ENCODE measurements around the gene SYT8.

Gene SYT8

GRCh38 chr11:1834062-1834610, 654 bp upstream of the SYT8 start:
- DNase-seq, result no peak

DNA sequence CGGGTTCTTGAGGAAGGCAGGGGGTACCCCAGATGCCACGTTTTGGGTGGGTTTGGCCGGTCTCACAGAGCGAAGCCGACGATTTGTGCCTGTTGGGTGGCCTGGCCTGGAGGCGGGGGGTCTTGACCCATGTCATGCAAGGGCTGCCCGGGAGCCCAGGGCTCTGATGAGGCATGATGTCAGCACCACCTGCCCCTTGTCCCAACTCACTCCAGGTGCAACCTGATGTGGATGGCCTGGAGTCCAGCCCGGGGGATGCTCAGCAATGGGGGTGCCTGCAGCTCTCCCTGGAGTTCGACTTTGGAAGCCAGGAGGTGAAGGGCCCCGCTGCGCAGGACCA, 851 bp downstream of the SYT8 start:
- no peak for DNase-seq

GRCh38 chr11:1836011-1836945, 1.5 kb downstream of the SYT8 start:
- DNase-seq, result no peak

- no peak for DNase-seq
These were observed 2.6 kb downstream of the SYT8 start for GRCh38 chr11:1837171-1838076.

DNA sequence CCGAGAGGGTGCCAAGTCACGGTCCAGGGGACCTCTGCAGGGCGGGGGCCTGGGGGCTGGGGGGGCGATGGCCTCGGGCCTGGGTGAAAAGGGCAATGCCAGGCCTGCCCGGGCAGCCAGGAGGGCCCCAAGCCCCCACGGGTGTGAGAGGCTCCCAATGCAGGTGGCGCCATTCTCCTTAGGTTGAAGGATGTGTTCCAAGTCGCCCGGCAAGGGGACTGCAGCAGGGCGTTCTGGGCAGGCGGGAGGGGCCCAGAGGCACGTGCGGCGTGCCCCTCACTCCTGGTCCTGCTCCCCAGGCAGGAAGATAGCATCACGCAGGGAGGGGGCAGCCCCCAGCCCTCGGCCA, 3.3 kb downstream of the SYT8 start:
- no peak for DNase-seq

DNA sequence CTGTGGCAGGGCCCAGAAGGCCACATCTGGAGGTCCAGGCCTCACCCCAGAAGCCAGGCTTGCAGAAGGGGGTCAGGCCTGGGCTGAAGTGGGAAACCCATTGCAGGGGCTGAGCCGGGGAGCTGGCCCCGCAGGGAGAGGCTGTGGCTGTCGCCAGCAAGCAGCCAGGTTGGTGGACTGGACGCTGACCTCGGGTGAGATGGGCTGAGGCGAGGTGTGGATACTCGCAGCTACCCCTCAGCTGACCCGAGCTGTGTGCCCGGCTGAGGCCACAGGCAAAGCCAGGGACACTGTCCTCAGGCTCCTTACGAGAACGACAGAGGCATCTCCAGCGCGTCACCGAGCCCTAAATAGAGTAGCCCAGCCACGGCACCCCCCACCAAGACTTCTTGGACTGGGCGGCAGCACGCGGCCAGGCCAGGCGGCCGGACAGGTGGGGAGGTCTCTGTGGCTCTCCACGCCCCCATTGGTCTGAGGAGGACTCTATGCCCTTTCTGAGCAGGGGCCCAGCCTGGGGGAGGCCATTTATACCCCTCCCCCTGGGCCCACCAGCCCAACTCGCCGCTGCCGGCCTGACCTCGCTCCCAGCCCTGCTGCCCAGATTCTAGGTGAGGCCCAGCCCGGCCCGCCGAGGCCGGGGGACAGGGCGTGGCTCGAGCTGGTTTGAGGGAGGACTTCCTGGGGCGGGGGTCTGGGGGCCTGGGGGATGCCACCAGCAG, 3.8 kb downstream of the SYT8 start, which contains the start of gene TNNI2:
Gene TNNI2 (plus strand): TSS at position 556 of the 719 bp plus-strand sequence. CDS start 716 bp downstream, outside the sequence.
- DNase-seq, result no peak

- no peak for DNase-seq
These were observed 4.6 kb downstream of the SYT8 start for GRCh38 chr11:1839204-1839923.

DNA sequence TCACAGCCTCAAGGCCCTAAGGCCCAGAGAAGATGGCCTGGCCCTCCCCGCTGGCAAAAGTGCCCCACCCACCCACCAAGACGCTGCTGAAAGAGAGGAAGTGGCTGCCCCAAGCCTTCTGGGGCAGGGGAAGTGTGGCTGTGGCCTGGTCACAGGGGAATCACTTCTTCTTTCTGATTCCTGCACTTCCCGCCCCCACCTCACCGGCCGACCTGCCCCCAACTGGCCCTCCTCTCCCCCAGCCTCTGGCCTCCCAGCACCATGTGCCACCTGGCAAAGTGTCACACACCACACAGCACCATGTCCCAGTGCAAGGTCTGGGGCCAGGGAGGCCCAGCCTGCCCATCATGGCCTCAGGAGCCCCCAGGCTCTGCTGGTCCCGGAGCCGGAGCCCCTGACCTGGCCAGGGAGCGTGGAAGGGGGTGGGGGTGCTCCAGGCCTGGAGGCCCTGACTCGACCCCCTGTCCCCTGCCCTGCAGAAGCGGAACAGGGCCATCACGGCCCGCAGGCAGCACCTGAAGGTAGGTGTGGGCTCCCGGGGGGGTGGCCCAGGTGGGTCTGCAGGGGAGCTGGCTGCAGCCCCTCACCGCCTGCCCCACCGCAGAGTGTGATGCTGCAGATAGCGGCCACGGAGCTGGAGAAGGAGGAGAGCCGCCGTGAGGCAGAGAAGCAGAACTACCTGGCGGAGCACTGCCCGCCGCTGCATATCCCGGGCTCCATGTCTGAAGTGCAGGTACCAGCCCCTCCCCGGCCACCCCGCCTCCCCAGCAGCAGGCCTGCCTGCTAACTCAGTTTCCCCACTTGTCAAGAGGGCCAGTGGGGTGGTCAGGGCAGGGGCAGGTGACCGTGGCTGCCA, 5.4 kb downstream of the SYT8 start:
- DNase-seq, result no peak

DNA sequence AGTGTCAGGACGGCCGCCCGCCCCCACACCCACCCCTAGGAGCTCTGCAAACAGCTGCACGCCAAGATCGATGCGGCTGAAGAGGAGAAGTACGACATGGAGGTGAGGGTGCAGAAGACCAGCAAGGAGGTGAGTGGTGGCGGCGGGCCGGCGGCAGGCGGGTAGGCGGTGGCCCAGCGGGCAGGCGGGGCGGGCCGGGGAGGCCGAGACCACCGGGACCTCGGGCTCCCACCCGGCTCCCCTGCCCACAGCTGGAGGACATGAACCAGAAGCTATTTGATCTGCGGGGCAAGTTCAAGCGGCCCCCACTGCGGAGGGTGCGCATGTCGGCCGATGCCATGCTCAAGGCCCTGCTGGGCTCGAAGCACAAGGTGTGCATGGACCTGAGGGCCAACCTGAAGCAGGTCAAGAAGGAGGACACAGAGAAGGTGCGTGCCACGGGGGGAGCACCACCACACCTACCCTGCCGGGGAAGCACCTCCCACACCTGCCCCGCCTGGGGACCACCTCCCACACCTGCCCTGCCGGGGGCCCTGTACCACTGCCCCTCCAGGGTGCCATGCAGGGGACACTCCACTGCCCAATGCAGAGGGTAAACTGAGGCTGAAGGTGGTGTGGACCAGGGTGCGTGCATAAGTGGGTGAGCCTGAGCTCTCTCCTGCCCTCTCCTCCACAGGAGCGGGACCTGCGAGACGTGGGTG, 6.1 kb downstream of the SYT8 start:
- DNase-seq, result no peak

DNA sequence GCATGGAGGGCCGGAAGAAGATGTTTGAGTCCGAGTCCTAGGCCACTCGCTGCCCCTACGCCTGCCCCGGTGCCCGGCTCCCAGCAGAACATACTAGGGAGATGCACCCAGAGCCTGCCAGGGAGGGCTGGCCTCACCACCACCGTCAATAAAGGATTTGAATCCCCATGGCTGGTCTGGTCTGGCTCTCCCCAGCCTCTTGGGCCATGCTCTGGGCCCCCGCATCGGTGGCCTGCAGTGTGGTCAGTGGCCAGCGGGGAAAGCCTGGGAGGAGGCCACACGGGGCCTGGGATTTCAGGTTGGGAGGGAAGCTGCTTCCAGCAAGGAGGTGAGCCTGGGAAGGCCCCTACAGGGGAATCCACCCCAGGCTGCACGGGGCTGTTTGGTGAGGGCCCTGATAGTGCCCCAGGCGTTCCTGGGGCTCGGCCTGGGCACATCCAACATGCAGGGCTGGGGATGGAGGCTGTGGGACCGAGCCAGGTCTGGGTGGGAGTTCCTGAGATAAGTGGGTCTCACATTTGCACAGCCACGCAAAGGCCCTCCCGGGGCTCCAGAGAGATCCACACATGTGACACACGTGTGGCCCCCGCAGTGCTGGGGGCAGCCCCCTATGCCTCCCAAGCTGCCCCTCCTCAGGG, 6.8 kb downstream of the SYT8 start:
- no peak for DNase-seq

GRCh38 chr11:1842149-1843097, 7.6 kb downstream of the SYT8 start:
- DNase-seq, result no peak

DNA sequence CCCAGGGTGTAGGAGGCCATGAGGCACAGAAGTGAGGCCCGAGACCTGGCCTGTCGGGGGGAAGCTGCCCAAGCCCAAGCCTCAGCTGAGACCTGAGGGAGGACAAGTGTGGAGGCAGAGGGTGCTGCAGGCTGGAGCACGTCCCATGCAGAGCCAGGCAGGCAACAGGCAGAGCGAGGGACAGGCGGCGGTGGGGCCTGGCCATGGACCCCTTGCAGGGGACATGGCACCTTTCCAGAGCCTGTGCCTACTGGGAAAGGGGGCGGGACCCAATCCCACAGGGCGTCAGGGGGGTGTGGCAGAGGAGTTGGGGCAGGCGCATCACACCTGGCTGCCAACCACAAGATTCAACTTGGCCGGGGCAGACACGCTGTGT, 8.3 kb downstream of the SYT8 start:
- DNase-seq, result no peak

- DNase-seq, result no peak
These were observed 9.0 kb downstream of the SYT8 start for GRCh38 chr11:1843796-1844195.

DNA sequence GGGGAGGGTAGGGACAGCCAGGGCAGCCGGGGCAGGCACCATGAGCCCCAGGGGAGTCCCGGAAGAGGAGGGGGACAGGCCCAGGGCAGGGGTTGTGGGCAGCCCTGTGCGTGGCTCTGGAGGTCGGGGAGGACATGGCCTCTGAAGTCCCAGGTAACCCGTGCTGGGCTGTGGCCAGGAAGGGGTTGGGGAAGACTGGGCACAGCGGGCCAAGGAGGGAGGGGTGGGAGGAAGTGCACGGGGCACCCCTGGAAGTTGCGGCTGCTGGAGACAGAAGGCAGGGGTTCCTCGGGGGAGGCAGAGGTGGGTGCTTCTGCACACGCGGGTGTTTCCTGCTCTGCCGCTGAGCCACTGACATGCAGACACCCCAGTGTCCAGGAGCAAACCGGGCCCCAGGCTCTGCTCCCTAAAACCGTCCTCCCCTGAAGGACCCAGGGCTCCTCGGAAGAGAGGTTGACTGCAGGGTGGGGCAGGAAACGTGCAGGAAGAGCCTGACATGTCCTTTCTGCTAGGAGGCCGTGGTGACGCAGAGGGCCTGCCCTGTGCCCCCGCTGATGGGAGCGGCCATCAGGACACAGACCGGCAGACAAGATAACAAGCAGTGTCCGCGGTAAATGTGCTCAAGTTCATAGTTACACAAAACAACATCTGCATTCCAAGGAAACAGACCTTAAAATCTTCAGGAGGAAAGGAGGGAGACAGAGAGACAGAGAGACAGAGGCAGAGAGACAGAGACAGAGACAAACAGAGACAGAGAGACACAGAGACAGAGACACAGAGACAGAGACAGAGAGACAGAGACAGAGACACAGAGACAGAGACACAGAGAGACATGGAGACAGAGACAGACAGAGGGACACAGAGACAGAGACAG, 9.7 kb downstream of the SYT8 start:
- no peak for DNase-seq

- no peak for DNase-seq
These were observed 10.3 kb downstream of the SYT8 start for GRCh38 chr11:1845095-1845429.

GRCh38 chr11:1845561-1846452, 11.0 kb downstream of the SYT8 start:
- no peak for DNase-seq

- no peak for DNase-seq
These were observed 11.7 kb downstream of the SYT8 start for GRCh38 chr11:1846453-1846932.
